ENCODE data around the gene PROKR2.

The PROKR2 gene

DNA sequence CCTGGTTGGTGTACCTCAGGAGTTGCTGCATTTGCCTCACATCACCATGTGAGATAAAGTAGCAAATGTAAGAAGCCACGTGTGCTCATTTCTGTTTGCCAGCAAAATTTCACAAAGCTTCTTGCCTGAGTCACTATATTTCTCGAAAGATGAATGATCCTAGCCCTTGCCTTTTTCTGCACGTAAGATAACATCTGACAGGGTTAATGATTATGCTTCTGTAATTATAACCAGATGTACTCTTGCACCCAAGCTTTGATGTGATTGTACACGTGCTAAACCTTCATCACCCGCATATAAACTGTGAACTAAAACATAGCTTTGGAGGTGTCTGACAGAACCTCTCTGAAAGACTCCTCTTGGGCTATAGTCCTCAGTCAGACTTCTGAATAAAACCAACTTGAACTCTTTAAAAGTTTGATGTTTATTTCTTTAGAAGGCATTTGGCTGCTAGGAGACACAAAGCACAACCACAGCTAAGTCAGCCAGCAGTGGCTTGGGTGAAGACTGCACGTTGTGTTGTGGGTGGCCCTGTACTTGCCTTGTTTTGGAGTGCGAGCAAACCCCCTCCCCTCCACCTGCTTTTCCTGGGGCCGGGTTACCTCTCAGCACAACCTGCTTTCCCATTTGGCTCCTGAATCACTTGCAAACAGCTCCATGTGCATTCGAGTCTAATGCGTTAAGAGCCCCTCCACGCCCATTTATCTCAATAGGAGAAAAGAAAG, 19.3 kb downstream of the PROKR2 start:
- TF ChIP-seq, protein P1, sequence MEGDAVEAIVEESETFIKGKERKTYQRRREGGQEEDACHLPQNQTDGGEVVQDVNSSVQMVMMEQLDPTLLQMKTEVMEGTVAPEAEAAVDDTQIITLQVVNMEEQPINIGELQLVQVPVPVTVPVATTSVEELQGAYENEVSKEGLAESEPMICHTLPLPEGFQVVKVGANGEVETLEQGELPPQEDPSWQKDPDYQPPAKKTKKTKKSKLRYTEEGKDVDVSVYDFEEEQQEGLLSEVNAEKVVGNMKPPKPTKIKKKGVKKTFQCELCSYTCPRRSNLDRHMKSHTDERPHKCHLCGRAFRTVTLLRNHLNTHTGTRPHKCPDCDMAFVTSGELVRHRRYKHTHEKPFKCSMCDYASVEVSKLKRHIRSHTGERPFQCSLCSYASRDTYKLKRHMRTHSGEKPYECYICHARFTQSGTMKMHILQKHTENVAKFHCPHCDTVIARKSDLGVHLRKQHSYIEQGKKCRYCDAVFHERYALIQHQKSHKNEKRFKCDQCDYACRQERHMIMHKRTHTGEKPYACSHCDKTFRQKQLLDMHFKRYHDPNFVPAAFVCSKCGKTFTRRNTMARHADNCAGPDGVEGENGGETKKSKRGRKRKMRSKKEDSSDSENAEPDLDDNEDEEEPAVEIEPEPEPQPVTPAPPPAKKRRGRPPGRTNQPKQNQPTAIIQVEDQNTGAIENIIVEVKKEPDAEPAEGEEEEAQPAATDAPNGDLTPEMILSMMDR (IDR thresholded peaks at IDR 0.05; ENCODE audit: borderline replicate concordance, extremely low read depth, low read length, poor library complexity, severe bottlenecking), result no peak
- no peak for TF ChIP-seq EZH2 (IDR thresholded peaks at IDR 0.05; ENCODE audit: borderline replicate concordance, low read depth, low read length, severe bottlenecking)
- no peak overlapping the region for H2AFZ ChIP-seq (ENCODE audit: low read depth, low read length)

DNA sequence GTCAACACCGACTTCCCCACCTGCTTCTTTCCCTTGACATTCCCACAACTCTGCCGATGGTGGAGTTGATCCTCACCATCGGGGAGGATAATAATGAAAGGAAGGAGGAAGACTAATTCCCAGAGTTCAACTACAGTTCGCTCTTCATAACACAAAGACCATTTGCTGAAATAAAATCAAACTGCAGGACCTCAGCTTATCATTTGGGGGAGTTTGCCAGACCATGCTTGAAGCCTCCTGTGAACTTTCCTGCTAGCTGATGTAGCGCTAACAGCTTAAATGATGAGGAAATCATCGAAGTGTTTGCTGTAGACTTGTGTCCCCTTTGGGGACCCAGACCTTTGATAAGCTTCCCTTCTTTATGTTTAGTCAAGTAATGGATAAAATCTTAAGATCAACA, 26.2 kb downstream of the PROKR2 start:
- Histone ChIP-seq H3K4me3 (ENCODE audit: low read depth in 1 of 2, low read length in 2 of 2) (no peak overlapping the region), H2AFZ (ENCODE audit: low read depth, low read length) (no peak overlapping the region), H3K79me2 (ENCODE audit: insufficient read depth, low read length) (no peaks in the 10 kb centered on the region), H3K4me1 (ENCODE audit: insufficient read depth, low read length) (no peaks in the 10 kb centered on the region), H3K9ac (ENCODE audit: low read depth, low read length) (no peak overlapping the region), H3K36me3 (ENCODE audit: insufficient read depth, low read length) (no peaks in the 10 kb centered on the region), H3K4me2 (ENCODE audit: insufficient read depth, low read length) (no peak overlapping the region), H3K9me3 (ENCODE audit: insufficient read depth, low read length, severe bottlenecking) (no peaks in the 10 kb centered on the region), H3K27me3 (ENCODE audit: insufficient read depth, low read length, poor library complexity) (no peaks in the 10 kb centered on the region), H3K27ac (ENCODE audit: low read length) (no peak overlapping the region), H4K20me1 (ENCODE audit: insufficient read depth, low read length) (no peaks in the 10 kb centered on the region)
- no peak for ATAC-seq (ENCODE audit: insufficient read depth, low read depth)
- no peak for DNase-seq
- no peak for TF ChIP-seq EZH2 (IDR thresholded peaks at IDR 0.05; ENCODE audit: borderline replicate concordance, low read depth, low read length, severe bottlenecking)
- TF ChIP-seq, protein P1 (IDR thresholded peaks at IDR 0.05; ENCODE audit: borderline replicate concordance, extremely low read depth, low read length, poor library complexity, severe bottlenecking), result no peak

More for the DNA sequence above, 19.3 kb downstream of the PROKR2 start:
- Histone ChIP-seq H3K9ac (ENCODE audit: low read depth, low read length) (no peak overlapping the region), H3K4me2 (ENCODE audit: insufficient read depth, low read length) (no peak overlapping the region), H3K4me3 (ENCODE audit: low read depth in 1 of 2, low read length in 2 of 2) (no peak overlapping the region), H3K9me3 (ENCODE audit: insufficient read depth, low read length, severe bottlenecking) (no peaks in the 10 kb centered on the region), H3K79me2 (ENCODE audit: insufficient read depth, low read length) (no peaks in the 10 kb centered on the region), H3K27me3 (ENCODE audit: insufficient read depth, low read length, poor library complexity) (peaks cover 6% of the 10 kb centered on the region), H3K27ac (ENCODE audit: low read length) (no peak overlapping the region), H4K20me1 (ENCODE audit: insufficient read depth, low read length) (no peaks in the 10 kb centered on the region), H3K4me1 (ENCODE audit: insufficient read depth, low read length) (no peaks in the 10 kb centered on the region), H3K36me3 (ENCODE audit: insufficient read depth, low read length) (no peaks in the 10 kb centered on the region)
- ATAC-seq (ENCODE audit: insufficient read depth, low read depth), result no peak
- DNase-seq, result no peak

DNA sequence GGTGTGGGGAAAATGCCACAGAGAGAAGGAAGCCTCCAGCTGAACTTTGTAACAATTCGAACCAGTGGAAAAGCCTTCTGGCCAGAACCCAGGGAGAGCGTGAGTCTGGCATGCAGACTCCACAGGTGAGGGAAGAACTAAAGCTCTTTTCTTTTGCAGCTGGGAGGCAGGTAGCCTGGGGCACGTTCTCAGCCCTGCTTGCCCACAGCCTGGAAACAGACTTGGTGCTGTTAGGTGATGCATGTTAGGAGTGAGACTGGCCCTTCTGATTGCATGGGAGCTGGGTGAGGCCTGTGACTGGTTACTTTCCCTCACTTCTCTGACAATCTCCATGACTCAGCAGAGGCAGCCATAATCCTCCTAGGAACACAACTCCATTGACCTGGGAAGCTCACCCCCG, 34.2 kb downstream of the PROKR2 start:
- Histone ChIP-seq H3K36me3 (ENCODE audit: insufficient read depth, low read length) (no peaks in the 10 kb centered on the region), H3K4me2 (ENCODE audit: insufficient read depth, low read length) (no peak overlapping the region), H3K4me3 (ENCODE audit: low read depth in 1 of 2, low read length in 2 of 2) (no peak overlapping the region), H3K79me2 (ENCODE audit: insufficient read depth, low read length) (no peaks in the 10 kb centered on the region), H4K20me1 (ENCODE audit: insufficient read depth, low read length) (no peaks in the 10 kb centered on the region), H3K27ac (ENCODE audit: low read length) (no peak overlapping the region), H3K4me1 (ENCODE audit: insufficient read depth, low read length) (no peaks in the 10 kb centered on the region), H3K27me3 (ENCODE audit: insufficient read depth, low read length, poor library complexity) (no peaks in the 10 kb centered on the region), H2AFZ (ENCODE audit: low read depth, low read length) (no peak overlapping the region), H3K9me3 (ENCODE audit: insufficient read depth, low read length, severe bottlenecking) (no peaks in the 10 kb centered on the region), H3K9ac (ENCODE audit: low read depth, low read length) (no peak overlapping the region)
- no peak for TF ChIP-seq EZH2 (IDR thresholded peaks at IDR 0.05; ENCODE audit: borderline replicate concordance, low read depth, low read length, severe bottlenecking)
- TF ChIP-seq, protein P1 (IDR thresholded peaks at IDR 0.05; ENCODE audit: borderline replicate concordance, extremely low read depth, low read length, poor library complexity, severe bottlenecking), result no peak
- DNase-seq, result no peak
- no peak for ATAC-seq (ENCODE audit: insufficient read depth, low read depth)
